ENCODE results near the gene SENP7. TPM values are rescaled to one million over a fixed set of nuclear protein-coding genes. Genes with fewer than 3 reads are reported as not detected.

Gene SENP7
- polyA plus RNA-seq, 1 of the 3 experiments (the other 2 are of a cell fraction): 2.7 TPM

- no peaks in the 10 kb centered on the region for H3K79me2 ChIP-seq (ENCODE audit: insufficient read depth)
- H3K9ac ChIP-seq: no peak overlapping the region
- H3K9me3 ChIP-seq: no peaks in the 10 kb centered on the region
- ChIA-PET CTCF (no interaction called here), POLR2A (no interaction called here)
- H3F3A ChIP-seq (replicated peaks; ENCODE audit: insufficient read depth): no peaks in the 10 kb centered on the region
- H3K27me3 ChIP-seq (ENCODE audit: insufficient read depth): no peaks in the 10 kb centered on the region
- 77% methylated on average over 4 of the region's 8 CpGs for WGBS (ENCODE audit: low lambda C conversion rate)
- no peak for TF ChIP-seq RXRA (IDR thresholded peaks at IDR 0.05; ENCODE audit: borderline replicate concordance, low read depth)
- TF ChIP-seq REST (IDR thresholded peaks at IDR 0.05; ENCODE audit: low read depth, low read length): no peak
- TF ChIP-seq RFX5 (IDR thresholded peaks at IDR 0.05; ENCODE audit: low read length): no peak
- no peak for TF ChIP-seq JUND (IDR thresholded peaks at IDR 0.05)
- no peak for TF ChIP-seq GATA2 (CRISPR knock-in tag; IDR thresholded peaks at IDR 0.05)
- H3K4me1 ChIP-seq (ENCODE audit: control insufficient read depth in 1 of 2, insufficient read depth in 2 of 2, low read depth in 1 of 2, low read length in 1 of 2): no peaks in the 10 kb centered on the region
- DNase-seq: no peak
- H4K20me1 ChIP-seq (ENCODE audit: insufficient read depth): no peaks in the 10 kb centered on the region
- H3K27ac ChIP-seq (ENCODE audit: low read depth in 2 of 2, low read length in 1 of 2): no peak overlapping the region
- no peak overlapping the region for H3K4me2 ChIP-seq
- H2AFZ ChIP-seq (ENCODE audit: low read depth): no peak overlapping the region
- no peaks in the 10 kb centered on the region for H3K36me3 ChIP-seq (replicated peaks in 1 of 2; ENCODE audit: control insufficient read depth in 1 of 2, insufficient read depth in 2 of 2, low read length in 1 of 2)
- no peak overlapping the region for H3K4me3 ChIP-seq (ENCODE audit: low read depth in 2 of 2, low read length in 1 of 2)
- no peaks in the 10 kb centered on the region for H3K9me2 ChIP-seq
These were observed 212.9 kb downstream of the SENP7 start for GRCh38 chr3:101300073-101300472.

GRCh38 chr3:101292027-101292426 is 221.0 kb downstream of the SENP7 start:
- H3K27ac ChIP-seq (ENCODE audit: low read depth in 2 of 2, low read length in 1 of 2): no peak overlapping the region
- H3K36me3 ChIP-seq (replicated peaks in 1 of 2; ENCODE audit: control insufficient read depth in 1 of 2, insufficient read depth in 2 of 2, low read length in 1 of 2): no peaks in the 10 kb centered on the region
- ChIA-PET CTCF (no interaction called here), POLR2A (no interaction called here)
- H3K9ac ChIP-seq: no peak overlapping the region
- H2AFZ ChIP-seq (ENCODE audit: low read depth): no peak overlapping the region
- H3K4me1 ChIP-seq (ENCODE audit: control insufficient read depth in 1 of 2, insufficient read depth in 2 of 2, low read depth in 1 of 2, low read length in 1 of 2): no peaks in the 10 kb centered on the region
- H3F3A ChIP-seq (replicated peaks; ENCODE audit: insufficient read depth): no peaks in the 10 kb centered on the region
- DNase-seq: no peak
- H3K79me2 ChIP-seq (ENCODE audit: insufficient read depth): no peaks in the 10 kb centered on the region
- H3K4me2 ChIP-seq: no peak overlapping the region
- TF ChIP-seq NFIC (IDR thresholded peaks at IDR 0.05; ENCODE audit: borderline replicate concordance) (no peak), FOXM1 (IDR thresholded peaks at IDR 0.05; ENCODE audit: low read depth) (no peak), TAF1 (IDR thresholded peaks at IDR 0.05; ENCODE audit: borderline replicate concordance, low read depth, low read length) (no peak), YY1 (IDR thresholded peaks at IDR 0.05; ENCODE audit: low read depth) (no peak), MEF2A (IDR thresholded peaks at IDR 0.05; ENCODE audit: borderline replicate concordance, low read depth) (no peak)
- no peaks in the 10 kb centered on the region for H3K9me2 ChIP-seq
- H3K27me3 ChIP-seq (ENCODE audit: insufficient read depth): no peaks in the 10 kb centered on the region
- H3K4me3 ChIP-seq (ENCODE audit: low read depth in 2 of 2, low read length in 1 of 2): no peak overlapping the region
- no peaks in the 10 kb centered on the region for H4K20me1 ChIP-seq (ENCODE audit: insufficient read depth)
- no peaks in the 10 kb centered on the region for H3K9me3 ChIP-seq

GRCh38 chr3:101288294-101288693 is 224.7 kb downstream of the SENP7 start:
- Histone ChIP-seq H4K20me1 (ENCODE audit: insufficient read depth) (no peaks in the 10 kb centered on the region), H3K9me3 (no peaks in the 10 kb centered on the region), H3K36me3 (replicated peaks in 1 of 2; ENCODE audit: control insufficient read depth in 1 of 2, insufficient read depth in 2 of 2, low read length in 1 of 2) (no peaks in the 10 kb centered on the region), H2AFZ (ENCODE audit: low read depth) (no peak overlapping the region), H3K4me1 (ENCODE audit: control insufficient read depth in 1 of 2, insufficient read depth in 2 of 2, low read depth in 1 of 2, low read length in 1 of 2) (no peaks in the 10 kb centered on the region), H3K27me3 (ENCODE audit: insufficient read depth) (no peaks in the 10 kb centered on the region), H3K79me2 (ENCODE audit: insufficient read depth) (no peaks in the 10 kb centered on the region), H3K27ac (ENCODE audit: low read depth in 2 of 2, low read length in 1 of 2) (no peak overlapping the region), H3K4me2 (no peak overlapping the region), H3F3A (replicated peaks; ENCODE audit: insufficient read depth) (no peaks in the 10 kb centered on the region), H3K4me3 (ENCODE audit: low read depth in 2 of 2, low read length in 1 of 2) (no peak overlapping the region), H3K9ac (no peak overlapping the region), H3K9me2 (no peaks in the 10 kb centered on the region)
- ChIA-PET CTCF (no interaction called here), POLR2A (no interaction called here)
- WGBS (ENCODE audit: low lambda C conversion rate): 31% methylated on average over 2 of the region's 2 CpGs
- no peak for TF ChIP-seq SIN3A (IDR thresholded peaks at IDR 0.05; ENCODE audit: borderline replicate concordance, low read depth, low read length)
- TF ChIP-seq REST (IDR thresholded peaks at IDR 0.05; ENCODE audit: low read depth, low read length): no peak
- no peak for TF ChIP-seq ZBTB33 (IDR thresholded peaks at IDR 0.05; ENCODE audit: borderline replicate concordance, low read depth)
- no peak for DNase-seq

Data from SK-N-SH (cell line).